ENCODE results near the gene SMIM23.

DNA sequence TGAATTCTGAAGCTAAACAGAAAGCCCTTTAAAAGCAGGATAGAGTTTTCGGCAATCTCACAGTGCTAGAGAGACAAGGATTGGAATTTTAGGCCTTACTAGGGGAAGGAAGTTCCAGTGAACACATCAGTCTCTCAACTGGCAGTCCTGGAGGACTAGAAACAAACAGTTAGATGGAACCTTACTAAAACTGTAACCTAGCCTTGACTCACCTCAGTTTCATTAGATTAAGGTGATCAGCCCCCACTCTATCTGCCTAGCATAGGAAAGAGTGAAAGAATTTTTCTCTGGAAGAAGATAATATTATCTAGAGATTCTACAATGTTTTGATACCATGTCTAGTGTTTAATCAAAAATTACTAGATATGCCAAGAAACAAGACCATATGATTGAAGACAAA, 25.8 kb upstream of the SMIM23 start:
- TF ChIP-seq, protein P1, sequence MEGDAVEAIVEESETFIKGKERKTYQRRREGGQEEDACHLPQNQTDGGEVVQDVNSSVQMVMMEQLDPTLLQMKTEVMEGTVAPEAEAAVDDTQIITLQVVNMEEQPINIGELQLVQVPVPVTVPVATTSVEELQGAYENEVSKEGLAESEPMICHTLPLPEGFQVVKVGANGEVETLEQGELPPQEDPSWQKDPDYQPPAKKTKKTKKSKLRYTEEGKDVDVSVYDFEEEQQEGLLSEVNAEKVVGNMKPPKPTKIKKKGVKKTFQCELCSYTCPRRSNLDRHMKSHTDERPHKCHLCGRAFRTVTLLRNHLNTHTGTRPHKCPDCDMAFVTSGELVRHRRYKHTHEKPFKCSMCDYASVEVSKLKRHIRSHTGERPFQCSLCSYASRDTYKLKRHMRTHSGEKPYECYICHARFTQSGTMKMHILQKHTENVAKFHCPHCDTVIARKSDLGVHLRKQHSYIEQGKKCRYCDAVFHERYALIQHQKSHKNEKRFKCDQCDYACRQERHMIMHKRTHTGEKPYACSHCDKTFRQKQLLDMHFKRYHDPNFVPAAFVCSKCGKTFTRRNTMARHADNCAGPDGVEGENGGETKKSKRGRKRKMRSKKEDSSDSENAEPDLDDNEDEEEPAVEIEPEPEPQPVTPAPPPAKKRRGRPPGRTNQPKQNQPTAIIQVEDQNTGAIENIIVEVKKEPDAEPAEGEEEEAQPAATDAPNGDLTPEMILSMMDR (IDR thresholded peaks at IDR 0.05; ENCODE audit: insufficient read depth, low read length) = no peak
- no peak for TF ChIP-seq GABPA (IDR thresholded peaks at IDR 0.05; ENCODE audit: low read depth)

Measured in HL-60 (cell line).